Activated naive CD4-positive, alpha-beta T cell treated with anti-CD3 and anti-CD28 coated beads for 36 hours (primary cell): ENCODE results near the gene ABCG1. TPM values are rescaled to one million over a fixed set of nuclear protein-coding genes. Genes with fewer than 3 reads are reported as not detected.
A peak's percentile ranks its signal among the peaks of the same experiment; 100 is the strongest.

Experiments
- CTCF ChIA-PET: fragments of 350-600 bp; sonication (Branson Sonifier 250); formaldehyde crosslinking; loops from one replicate; lab custom pipeline; 2021; ENCODE audit warnings: antibody characterized with exemption; lab: Charles Lee
- DNase-seq: peaks from one replicate; pipeline ENCODE4 v3.0.0-alpha.2; 2020
- H3K27ac Mint-ChIP-seq: one replicate; pipeline ENCODE4 v1.8.0; 2021; ENCODE audit warnings: mild to moderate bottlenecking, mixed read lengths
- H3K27me3 Mint-ChIP-seq: one replicate; pipeline ENCODE4 v1.8.0; 2021; ENCODE audit warnings: low read depth, mixed read lengths
- H3K36me3 Mint-ChIP-seq: one replicate; pipeline ENCODE4 v1.8.0; 2021; ENCODE audit warnings: low read depth, mixed read lengths
- H3K4me1 Mint-ChIP-seq: one replicate; pipeline ENCODE4 v1.8.0; 2021; ENCODE audit warnings: low read depth, mixed read lengths
- H3K4me3 Mint-ChIP-seq: one replicate; pipeline ENCODE4 v1.8.0; 2021; ENCODE audit warnings: mild to moderate bottlenecking, moderate library complexity, mixed read lengths
- H3K9me3 Mint-ChIP-seq: one replicate; pipeline ENCODE4 v1.8.0; 2021; ENCODE audit warnings: mixed read lengths
- intact Hi-C: fragments of 100-400 bp; cut with micrococcal nuclease; formaldehyde crosslinking; loops from one replicate; pipeline ENCODE4 v1.15.1; 2023
- total RNA-seq, 2 experiments: library from RNA; stranded (reverse); gene quantifications; one replicate each; pipeline ENCODE4 v1.2.3, GENCODE V29; 2021

The ABCG1 gene
- total RNA-seq, 2 experiments from 2014 or later: 27.8 to 28.7 TPM

DNA sequence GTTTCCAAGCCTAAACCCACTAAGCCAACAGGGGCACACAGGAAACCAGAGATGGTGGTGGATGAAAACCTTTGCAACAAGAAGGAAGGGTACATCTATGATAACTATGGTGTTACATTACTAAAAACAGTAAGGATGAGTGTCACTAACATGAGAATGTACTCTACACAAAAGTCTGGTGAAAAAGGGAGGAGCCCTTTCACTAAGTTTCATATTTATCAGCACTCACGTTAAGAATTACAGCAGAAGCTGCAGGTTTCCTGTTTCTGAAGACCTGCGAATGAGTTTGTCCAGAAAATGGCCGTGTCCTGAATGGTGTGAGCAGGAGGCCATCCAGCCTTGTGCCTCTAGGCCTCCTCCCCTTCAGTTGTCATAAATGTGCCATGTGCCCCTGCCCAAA lies 17.8 kb downstream of the ABCG1 start:
- intact Hi-C loops: loop anchor here (1.0 to 10.0 kb wide), 7 partner anchors 22 to 738 kb away; partner anchors contain the start of genes PKNOX1 and UBASH3A
- H3K9me3 Mint-ChIP-seq: no peaks in the 10 kb centered on the region
- H3K4me1 Mint-ChIP-seq: peaks cover 68% of the 10 kb centered on the region
- peak; percentile 46 for DNase-seq
- peak overlapping the region; percentile 95 for H3K27ac Mint-ChIP-seq
- CTCF ChIA-PET: interaction anchor here (1.0 to 7.9 kb wide), 6 partner anchors 8 to 37 kb away, joined by 3 to 58 read pairs (median 4); partner anchors contain the start of gene ABCG1
- H3K27me3 Mint-ChIP-seq: no peaks in the 10 kb centered on the region
- no peak overlapping the region for H3K4me3 Mint-ChIP-seq
- H3K36me3 Mint-ChIP-seq: peaks cover 5% of the 10 kb centered on the region

GRCh38 chr21:42237161-42237560 lies 18.2 kb downstream of the ABCG1 start:
- CTCF ChIA-PET: interaction anchor here (1.0 to 7.9 kb wide), 8 partner anchors 8 to 89 kb away, joined by 3 to 58 read pairs (median 4); partner anchors contain the start of gene ABCG1
- H3K9me3 Mint-ChIP-seq: no peaks in the 10 kb centered on the region
- intact Hi-C loops: loop anchor here (1.0 to 10.0 kb wide), 7 partner anchors 21 to 738 kb away; partner anchors contain the start of genes PKNOX1 and UBASH3A
- no peaks in the 10 kb centered on the region for H3K27me3 Mint-ChIP-seq
- no peak for DNase-seq
- H3K4me3 Mint-ChIP-seq: peak overlapping the region; percentile 52
- H3K27ac Mint-ChIP-seq: peak overlapping the region; percentile 95
- H3K4me1 Mint-ChIP-seq: peaks cover 65% of the 10 kb centered on the region
- peaks cover 5% of the 10 kb centered on the region for H3K36me3 Mint-ChIP-seq

- intact Hi-C loops: loop anchor here (1.0 to 10.0 kb wide), 7 partner anchors 21 to 737 kb away; partner anchors contain the start of genes PKNOX1 and UBASH3A
- Mint-ChIP-seq H3K4me1 (peaks cover 61% of the 10 kb centered on the region), H3K4me3 (peak overlapping the region; percentile 52), H3K27ac (peak overlapping the region; percentile 95), H3K27me3 (no peaks in the 10 kb centered on the region), H3K36me3 (peaks cover under 1% of the 10 kb centered on the region), H3K9me3 (no peaks in the 10 kb centered on the region)
- CTCF ChIA-PET: interaction anchor here (0.7 to 7.9 kb wide), 11 partner anchors 9 to 93 kb away, joined by 3 to 58 read pairs (median 4); partner anchors contain the start of gene ABCG1
- DNase-seq: peak; percentile 75
These were observed 18.6 kb downstream of the ABCG1 start for GRCh38 chr21:42237577-42237976.

DNA sequence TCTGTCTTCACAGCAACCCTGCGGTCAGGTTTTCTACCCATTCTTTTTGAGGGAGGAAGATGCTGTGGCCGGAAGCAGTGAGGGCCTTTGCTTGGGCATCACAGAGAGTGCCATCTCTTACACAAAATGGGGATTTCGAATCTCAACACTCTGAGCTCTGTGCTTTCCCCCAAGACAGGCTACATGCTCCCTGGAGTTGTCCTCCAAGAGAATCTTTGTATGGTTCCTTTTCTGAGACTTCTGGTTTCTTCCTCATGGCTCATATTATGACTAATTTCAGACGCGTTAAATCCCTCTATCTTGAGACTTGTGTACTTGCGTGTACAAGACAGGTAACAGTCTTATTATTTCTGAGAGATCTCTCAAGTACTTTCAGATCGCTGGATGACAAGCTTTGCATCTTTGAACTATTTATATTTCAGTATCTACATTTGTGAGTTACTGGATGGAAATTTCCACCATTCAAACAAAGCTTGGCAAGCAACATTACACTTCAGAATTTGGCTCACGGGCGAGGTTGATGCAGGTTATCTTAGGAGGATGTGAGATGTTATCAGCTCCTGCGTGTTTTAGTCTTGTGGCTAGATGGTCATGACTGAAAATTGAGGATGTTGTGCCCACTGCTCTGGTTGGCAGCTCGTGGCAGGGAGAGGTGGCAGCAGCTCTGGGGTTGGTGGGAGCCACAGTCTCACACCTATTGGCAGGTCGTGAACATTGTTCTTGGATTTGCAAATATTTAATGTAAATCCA lies 19.4 kb downstream of the ABCG1 start:
- Mint-ChIP-seq H3K9me3 (no peaks in the 10 kb centered on the region), H3K4me1 (peaks cover 53% of the 10 kb centered on the region), H3K27me3 (no peaks in the 10 kb centered on the region), H3K27ac (peak overlapping the region; percentile 95), H3K36me3 (no peaks in the 10 kb centered on the region), H3K4me3 (peak overlapping the region; percentile 13)
- DNase-seq: peak; percentile 66
- CTCF ChIA-PET: interaction anchor here (0.7 to 7.9 kb wide), 19 partner anchors 10 to 143 kb away, joined by 3 to 58 read pairs (median 5); partner anchors contain the start of gene ABCG1
- intact Hi-C loops: loop anchor here (1.0 to 10.0 kb wide), 6 partner anchors 10 to 374 kb away; partner anchors contain the start of gene UBASH3A

- DNase-seq: no peak
- intact Hi-C loops: loop anchor here (5.0 to 10.0 kb wide), 3 partner anchors 163 to 373 kb away; partner anchors contain the start of gene UBASH3A
- Mint-ChIP-seq H3K36me3 (no peaks in the 10 kb centered on the region), H3K4me3 (no peak overlapping the region), H3K9me3 (no peaks in the 10 kb centered on the region), H3K27ac (no peak overlapping the region), H3K27me3 (no peaks in the 10 kb centered on the region), H3K4me1 (peaks cover 42% of the 10 kb centered on the region)
- CTCF ChIA-PET: interaction anchor here (0.5 to 7.9 kb wide), 13 partner anchors 11 to 94 kb away, joined by 3 to 58 read pairs (median 6); partner anchors contain the start of gene ABCG1
These were observed 20.6 kb downstream of the ABCG1 start for GRCh38 chr21:42239556-42239955.

DNA sequence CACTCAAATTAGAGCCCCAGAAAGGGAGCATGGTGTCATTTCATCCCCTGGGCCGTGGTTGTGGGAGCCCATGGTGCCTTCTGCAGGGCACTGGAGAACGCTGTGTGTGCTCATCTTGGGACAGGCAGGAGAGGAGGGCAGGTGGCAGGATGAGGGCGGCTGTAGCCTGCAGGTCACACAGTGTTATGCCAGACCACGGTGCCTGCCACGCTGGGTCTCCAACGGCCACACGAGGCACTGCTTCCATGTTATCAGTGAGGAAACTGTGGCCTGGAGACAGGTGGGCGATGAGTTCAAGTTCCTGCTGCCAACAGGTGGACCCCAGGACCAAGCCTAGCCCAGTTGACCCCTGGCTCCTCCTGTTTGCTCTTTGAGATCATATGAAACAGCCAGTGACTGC lies 21.0 kb downstream of the ABCG1 start:
- CTCF ChIA-PET: interaction anchor here (1.2 to 7.9 kb wide), 6 partner anchors 11 to 94 kb away, joined by 3 to 58 read pairs (median 7); partner anchors contain the start of gene ABCG1
- Mint-ChIP-seq H3K36me3 (no peaks in the 10 kb centered on the region), H3K4me1 (peaks cover 41% of the 10 kb centered on the region), H3K27ac (no peak overlapping the region), H3K9me3 (no peaks in the 10 kb centered on the region), H3K27me3 (no peaks in the 10 kb centered on the region), H3K4me3 (no peak overlapping the region)
- intact Hi-C loops: loop anchor here (5.0 to 10.0 kb wide), 3 partner anchors 162 to 372 kb away; partner anchors contain the start of gene UBASH3A
- no peak for DNase-seq

DNA sequence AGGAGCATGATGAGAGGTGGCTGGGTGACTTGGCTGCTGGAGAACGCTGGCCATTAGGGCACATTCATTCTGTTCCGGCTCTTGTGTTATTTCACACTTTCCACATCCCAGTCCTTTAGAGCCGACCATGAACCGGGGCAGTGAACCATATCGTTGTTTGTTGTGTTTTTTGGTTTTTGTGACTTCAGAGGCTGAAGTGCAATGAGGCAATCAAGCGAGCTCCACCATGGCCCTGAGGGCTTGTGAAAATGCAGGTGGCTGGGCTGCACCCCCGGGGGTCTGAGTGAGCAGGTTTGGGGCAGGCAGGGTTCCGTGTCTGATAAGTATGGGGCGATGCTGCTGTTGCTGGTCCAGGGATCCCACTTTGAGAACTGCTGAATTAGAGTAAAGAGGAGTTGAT lies 23.7 kb downstream of the ABCG1 start:
- Mint-ChIP-seq H3K27me3 (no peaks in the 10 kb centered on the region), H3K4me1 (peaks cover 19% of the 10 kb centered on the region), H3K4me3 (no peak overlapping the region), H3K36me3 (no peaks in the 10 kb centered on the region), H3K27ac (no peak overlapping the region), H3K9me3 (no peaks in the 10 kb centered on the region)
- CTCF ChIA-PET: interaction anchor here (0.7 to 2.6 kb wide), 2 partner anchors 10 to 23 kb away, joined by 5 to 9 read pairs; no protein-coding TSS in a partner anchor
- intact Hi-C loops: no loop called here
- DNase-seq: no peak

DNA sequence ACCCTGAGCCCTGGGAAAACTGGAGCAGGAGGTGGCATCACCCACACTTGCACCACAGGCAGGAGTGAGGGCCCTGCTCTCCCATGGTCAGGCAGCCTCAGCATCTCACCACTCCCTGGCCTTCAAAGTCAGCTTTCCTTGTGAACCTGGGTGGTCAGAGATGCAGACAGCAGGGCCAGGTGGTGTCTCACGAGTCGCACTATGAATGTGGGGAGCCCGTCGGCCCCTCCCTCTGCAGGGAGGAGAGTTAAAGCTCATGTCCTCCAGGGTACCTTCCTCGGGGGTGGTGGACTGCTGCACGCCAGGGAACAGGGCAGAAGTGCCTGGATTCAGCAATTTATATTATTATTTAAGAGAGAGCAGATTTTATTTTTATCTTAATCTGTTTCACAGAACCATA lies 24.1 kb downstream of the ABCG1 start:
- H3K9me3 Mint-ChIP-seq: no peaks in the 10 kb centered on the region
- intact Hi-C loops: no loop called here
- no peak for DNase-seq
- CTCF ChIA-PET: interaction anchor here (0.7 to 2.6 kb wide), 2 partner anchors 10 to 23 kb away, joined by 5 to 9 read pairs; no protein-coding TSS in a partner anchor
- peaks cover 14% of the 10 kb centered on the region for H3K4me1 Mint-ChIP-seq
- no peak overlapping the region for H3K27ac Mint-ChIP-seq
- no peaks in the 10 kb centered on the region for H3K27me3 Mint-ChIP-seq
- peaks cover under 1% of the 10 kb centered on the region for H3K36me3 Mint-ChIP-seq
- no peak overlapping the region for H3K4me3 Mint-ChIP-seq

DNA sequence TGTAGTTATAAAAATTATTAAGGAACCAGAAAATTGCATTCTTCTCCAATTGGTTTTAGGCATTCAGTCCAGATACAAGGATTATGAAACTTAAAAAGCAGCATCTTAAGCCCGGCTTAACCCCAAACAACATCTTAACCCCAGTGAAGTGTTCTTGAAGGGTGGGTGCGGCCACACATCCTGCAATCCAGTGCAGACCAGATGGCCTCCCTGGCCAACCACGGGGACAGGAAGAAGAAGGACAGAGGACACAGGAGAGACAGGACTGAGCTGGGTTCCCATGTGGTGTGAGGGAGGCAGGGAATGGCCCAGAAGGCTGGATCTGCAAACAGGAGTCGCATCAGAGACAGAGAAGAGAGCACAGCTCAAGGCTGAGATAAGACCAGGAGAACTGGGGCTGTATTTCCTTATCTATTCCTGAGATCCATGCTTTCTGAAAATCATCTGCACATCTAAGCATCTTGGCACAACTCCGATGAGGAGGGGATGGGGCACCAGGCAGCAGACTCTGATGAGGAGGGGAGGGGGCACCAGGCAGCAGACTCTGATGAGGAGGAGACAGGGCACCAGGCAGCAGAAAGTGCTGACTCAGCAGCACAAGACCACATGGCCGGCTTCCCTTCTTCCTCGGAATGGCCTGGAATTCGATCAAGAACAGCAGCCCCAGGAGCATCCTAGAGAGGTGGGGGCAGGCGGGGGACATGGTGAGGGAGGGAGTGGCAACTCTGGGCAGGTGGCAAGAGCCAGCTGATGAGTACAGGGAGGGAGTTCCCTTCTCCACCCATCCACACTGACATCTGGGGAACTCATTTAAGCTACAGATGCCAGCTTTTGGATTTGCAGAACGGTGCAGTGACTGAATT lies 26.6 kb downstream of the ABCG1 start:
- intact Hi-C loops: no loop called here
- Mint-ChIP-seq H3K4me3 (no peak overlapping the region), H3K9me3 (no peaks in the 10 kb centered on the region), H3K4me1 (peaks cover 4% of the 10 kb centered on the region), H3K27ac (no peak overlapping the region), H3K27me3 (no peaks in the 10 kb centered on the region), H3K36me3 (peaks cover 2% of the 10 kb centered on the region)
- DNase-seq: no peak
- CTCF ChIA-PET: interaction anchor here (0.6 to 3.8 kb wide), 7 partner anchors 12 to 102 kb away, joined by 3 to 27 read pairs (median 5); no protein-coding TSS in a partner anchor

DNA sequence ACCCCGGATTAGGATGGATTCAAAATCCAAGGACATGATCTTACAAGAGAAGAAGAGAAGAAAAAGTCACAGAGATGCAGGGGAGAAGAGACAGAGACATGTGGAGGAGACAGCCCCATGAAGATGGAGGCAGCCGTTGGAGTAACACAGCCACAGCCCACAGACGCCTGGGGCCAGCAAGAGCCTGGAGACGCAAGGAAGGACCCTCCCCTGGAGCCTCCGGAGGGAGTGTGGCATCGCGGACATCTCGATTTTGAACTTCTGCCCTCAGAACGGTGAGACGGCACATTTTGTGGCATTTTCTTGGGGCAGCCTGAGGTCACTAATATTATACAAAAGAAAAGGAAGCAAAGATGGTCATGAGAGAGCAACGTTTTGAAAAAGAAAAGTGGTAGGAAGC lies 28.8 kb downstream of the ABCG1 start:
- Mint-ChIP-seq H3K36me3 (peaks cover 2% of the 10 kb centered on the region), H3K27ac (no peak overlapping the region), H3K9me3 (no peaks in the 10 kb centered on the region), H3K4me3 (no peak overlapping the region), H3K27me3 (no peaks in the 10 kb centered on the region), H3K4me1 (peaks cover 4% of the 10 kb centered on the region)
- CTCF ChIA-PET: no interaction called here
- DNase-seq: no peak
- intact Hi-C loops: no loop called here

DNA sequence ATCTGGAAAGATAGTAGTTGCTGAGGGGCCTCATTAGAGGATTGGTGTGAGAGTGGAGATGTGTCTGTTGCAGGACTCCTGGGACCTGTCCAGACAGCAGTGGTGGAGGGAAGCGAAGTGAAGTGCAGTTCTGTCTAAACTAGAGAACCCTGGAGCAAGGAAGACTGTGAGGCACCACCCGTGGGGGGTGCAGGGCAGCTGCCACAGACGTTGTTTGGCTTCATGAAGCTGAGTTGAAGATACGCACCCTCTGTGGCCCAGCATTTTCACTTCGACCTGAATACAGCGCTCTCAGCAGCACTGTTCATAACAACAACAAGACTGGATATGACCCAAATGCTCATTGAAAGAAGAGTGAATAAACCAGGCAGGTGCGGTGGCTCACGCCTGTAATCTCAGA lies 29.3 kb downstream of the ABCG1 start:
- intact Hi-C loops: no loop called here
- H3K4me1 Mint-ChIP-seq: peaks cover 6% of the 10 kb centered on the region
- no peak overlapping the region for H3K4me3 Mint-ChIP-seq
- no peaks in the 10 kb centered on the region for H3K9me3 Mint-ChIP-seq
- no peaks in the 10 kb centered on the region for H3K27me3 Mint-ChIP-seq
- CTCF ChIA-PET: no interaction called here
- no peak overlapping the region for H3K27ac Mint-ChIP-seq
- H3K36me3 Mint-ChIP-seq: peaks cover 2% of the 10 kb centered on the region
- DNase-seq: no peak
